Tibial nerve (tissue), 4 donors: ENCODE data around the gene ABCC4. TPM values are rescaled to one million over a fixed set of nuclear protein-coding genes. Genes with fewer than 3 reads are reported as not detected.

ENCODE experiments used
- DNase-seq, 2 donors: peaks; one replicate each; pipeline ENCODE4 v3.0.0-alpha.2; 2019; ENCODE audit warnings: low spot score in 2 of 2
- H3K27ac ChIP-seq, 4 donors: fragments of 200-600 bp; sonication (generic) in 3 of 4; one replicate each; pipeline ENCODE4 v1.5.1; 2017 to 2019; ENCODE audit warnings: mild to moderate bottlenecking in 1 of 4
- H3K27me3 ChIP-seq, 2 donors: fragments of 200-600 bp; sonication (generic) in 1 of 2; one replicate each; pipeline versions ENCODE4 v1.5.1 to v1.6.0; 2017 to 2019
- H3K36me3 ChIP-seq, 3 donors: fragments of 200-600 bp; sonication (generic); one replicate each; pipeline ENCODE4 v1.5.1; 2018 to 2019
- H3K4me1 ChIP-seq, 4 donors: fragments of 200-600 bp; sonication (generic) in 3 of 4; one replicate each; pipeline ENCODE4 v1.5.1; 2017 to 2019
- H3K4me3 ChIP-seq, 4 donors: fragments of 200-600 bp; sonication (generic) in 3 of 4; one replicate each; pipeline ENCODE4 v1.5.1; 2017 to 2019; ENCODE audit warnings: mild to moderate bottlenecking in 1 of 4, moderate library complexity in 1 of 4
- H3K9me3 ChIP-seq, 4 donors: fragments of 200-600 bp; sonication (generic) in 3 of 4; one replicate each; pipeline ENCODE4 v1.5.1; 2017 to 2019
- CTCF ChIP-seq, 5 experiments: fragments of 200-600 bp in 3 of 5; fragments of 450-650 bp in 2 of 5; sonication (generic) in 3 of 5; IDR thresholded peaks; one replicate each; pipeline ENCODE4 v1.5.1; 2016 to 2019; ENCODE audit warnings: antibody characterized with exemption in 5 of 5, mild to moderate bottlenecking in 3 of 5, moderate library complexity in 2 of 5
- EP300 ChIP-seq, 2 donors: sonication (generic); formaldehyde crosslinking; IDR thresholded peaks; one replicate each; pipeline ENCODE4 v1.6.1; 2017; ENCODE audit warnings: antibody characterized with exemption in 2 of 2, mild to moderate bottlenecking in 1 of 2
- POLR2A ChIP-seq, 2 donors: fragments of 450-650 bp; IDR thresholded peaks; one replicate each; pipeline ENCODE4 v1.6.1; 2017; ENCODE audit warnings: antibody characterized with exemption in 2 of 2, mild to moderate bottlenecking in 2 of 2, moderate library complexity in 2 of 2
- WGBS, 2 donors: methylation state at CpG; one replicate each; pipeline ENCODE4 v1.1.5; 2018; 5-methylcytosine and 5-hydroxymethylcytosine counted together
- small RNA-seq: library from RNA; depleted of rRNA; stranded (forward); fragments of <200 nt; gene quantifications from one replicate; pipeline ENCODE3, GENCODE V24; 2016
- total RNA-seq, 4 donors: library from RNA; depleted of rRNA; stranded (reverse); fragments of >200 nt; gene quantifications; one replicate each; pipeline ENCODE4 v1.1.0, GENCODE V29; 2016

ABCC4 gene
- total RNA-seq, 4 donors from 2014 or later = 5.7 to 20.1 (median 9.3) TPM

- 88 to 99% methylated on average over 3 of the region's 3 CpGs for WGBS, 2 donors
- H3K9me3 ChIP-seq = no peaks in the 10 kb centered on the region
These were observed 322.7 kb downstream of the ABCC4 start for GRCh38 chr13:94978516-94978915.

DNA sequence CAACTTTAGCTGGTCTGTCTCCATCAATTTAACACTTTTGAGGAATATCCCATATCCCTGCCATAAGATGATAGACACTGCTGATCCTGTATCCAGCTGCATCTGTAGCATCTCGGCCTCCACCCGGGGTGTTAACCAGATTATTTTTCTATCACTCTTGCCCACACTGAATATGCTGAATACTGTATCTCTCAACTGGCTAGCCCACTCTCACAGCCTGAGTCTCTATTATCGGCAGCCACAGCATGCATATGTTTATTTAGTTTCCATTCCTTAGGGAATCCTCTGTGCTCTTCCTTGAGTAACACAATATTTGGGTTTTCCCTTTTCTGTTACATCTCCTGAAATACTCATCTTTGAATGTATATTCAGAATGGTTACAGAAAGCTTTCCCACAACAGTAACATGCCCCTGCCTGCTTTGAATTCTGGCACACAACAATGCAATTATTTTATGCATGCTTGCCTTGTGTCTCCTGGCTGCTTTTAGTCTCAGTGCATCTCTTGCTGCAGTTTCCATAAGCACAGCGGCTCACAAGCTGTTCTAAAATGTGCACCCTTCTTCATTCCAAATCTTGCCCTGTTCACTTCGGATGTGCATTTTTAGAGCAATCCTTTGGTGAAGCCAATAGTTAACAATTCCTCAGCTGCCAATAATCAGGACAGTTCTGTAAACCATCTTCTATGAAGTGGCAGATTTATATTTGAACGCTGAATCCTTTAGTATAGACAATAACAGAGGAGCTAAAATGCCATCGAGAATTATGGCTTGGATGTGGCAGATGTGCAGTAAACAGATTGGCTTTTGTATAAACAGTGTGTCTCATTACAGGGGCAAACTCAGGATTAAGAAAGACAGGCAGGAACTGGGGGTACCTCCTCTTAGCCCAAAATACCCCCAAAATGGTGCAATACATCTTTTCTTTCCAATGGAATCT, 327.0 kb downstream of the ABCC4 start:
- H3K4me3 ChIP-seq = no peak overlapping the region
- H3K9me3 ChIP-seq = no peaks in the 10 kb centered on the region
- H3K27me3 ChIP-seq = peaks cover 0 to 15% of the 10 kb centered on the region in 2 donors
- TF ChIP-seq CTCF (IDR thresholded peaks at IDR 0.05) = no peak
- TF ChIP-seq EP300 (IDR thresholded peaks at IDR 0.05) = no peak
- no peak for TF ChIP-seq POLR2A (IDR thresholded peaks at IDR 0.05)
- DNase-seq = no peak
- no peaks in the 10 kb centered on the region for H3K36me3 ChIP-seq
- H3K27ac ChIP-seq = no peak overlapping the region
- no peaks in the 10 kb centered on the region for H3K4me1 ChIP-seq
- 60 to 65% methylated on average over 7 of the region's 7 CpGs for WGBS, 2 donors

More at GRCh38 chr13:94978516-94978915, 322.7 kb downstream of the ABCC4 start:
- Histone ChIP-seq H3K27me3 (no peaks in the 10 kb centered on the region), H3K4me1 (no peaks in the 10 kb centered on the region), H3K27ac (no peak overlapping the region), H3K4me3 (no peak overlapping the region), H3K36me3 (no peaks in the 10 kb centered on the region)
- no peak for DNase-seq
- TF ChIP-seq CTCF (IDR thresholded peaks at IDR 0.05) (no peak), POLR2A (IDR thresholded peaks at IDR 0.05) (no peak), EP300 (IDR thresholded peaks at IDR 0.05) (no peak)

DNA sequence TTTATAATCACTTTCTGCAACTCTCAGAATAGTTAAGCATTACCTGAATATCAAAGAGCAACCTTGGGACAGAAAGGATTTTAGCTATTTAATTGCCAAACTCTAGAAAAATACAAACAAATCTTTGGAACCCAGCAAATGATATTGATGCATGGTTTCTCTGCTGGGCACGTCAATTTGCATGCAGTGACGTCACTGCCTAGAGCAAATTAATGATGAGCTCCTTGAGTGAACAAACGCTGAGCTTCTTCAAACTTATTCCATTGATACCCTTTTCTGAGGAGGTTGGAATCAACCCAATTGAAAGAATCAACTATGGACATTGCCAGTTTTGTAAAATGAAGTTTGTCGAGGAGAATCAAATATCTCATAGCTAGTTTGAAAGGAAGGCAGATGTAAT, 329.0 kb downstream of the ABCC4 start:
- H3K27ac ChIP-seq = no peak overlapping the region
- no peak overlapping the region for H3K4me3 ChIP-seq
- H3K36me3 ChIP-seq = no peaks in the 10 kb centered on the region
- H3K9me3 ChIP-seq = no peaks in the 10 kb centered on the region
- WGBS, 2 donors = 73 to 80% methylated on average over 4 of the region's 4 CpGs
- TF ChIP-seq EP300 (IDR thresholded peaks at IDR 0.05) (no peak), POLR2A (IDR thresholded peaks at IDR 0.05) (no peak), CTCF (IDR thresholded peaks at IDR 0.05) (no peak)
- peaks cover 0 to 34% of the 10 kb centered on the region in 2 donors for H3K27me3 ChIP-seq
- DNase-seq = no peak
- H3K4me1 ChIP-seq = peaks cover 0 to 19% (median 12%) of the 10 kb centered on the region in 4 donors

Small RNA genes within 50 kb of the gene (small RNA-seq; reads per million reads assigned to genes)
- not detected for gene RNU6-62P
- gene RNY3P8 = not detected
- gene RNY4P27 = 8.9 reads per million, percentile 89 among the genes with 10 or more reads in this experiment
